ENCODE data around the gene HERC6. TPM values are rescaled to one million over a fixed set of nuclear protein-coding genes. Genes with fewer than 3 reads are reported as not detected.
"Not testable (repeated sequence)": the region's sequence is repeated elsewhere in the genome, so short reads cannot be mapped to it uniquely, and the experiment has no call there.

The HERC6 gene
- total and polyA plus RNA-seq, 4 donors = 7.1 to 14.0 (median 10.0) TPM

GRCh38 chr4:88440146-88440545, 61.5 kb downstream of the HERC6 start:
- H3K4me1 ChIP-seq (ENCODE audit: control insufficient read depth, insufficient read depth, low read length) = no peaks in the 10 kb centered on the region
- no peak overlapping the region for H3K4me3 ChIP-seq (ENCODE audit: low read depth, low read length)
- DNase-seq (ENCODE audit: low read depth in 4 of 6, low spot score in 6 of 6) = no peak
- no peaks in the 10 kb centered on the region for H3K9me3 ChIP-seq (ENCODE audit: control insufficient read depth, insufficient read depth, low read length)
- no peaks in the 10 kb centered on the region for H3K36me3 ChIP-seq (ENCODE audit: control insufficient read depth, insufficient read depth, low read length)
- no peaks in the 10 kb centered on the region for H3K27me3 ChIP-seq (ENCODE audit: control insufficient read depth, insufficient read depth, low read length)
- no peak overlapping the region for H3K27ac ChIP-seq (ENCODE audit: low read depth, low read length)
- 91% methylated on average over 1 of the region's 1 CpG for WGBS (ENCODE audit: insufficient coverage)

- no peaks in the 10 kb centered on the region for H3K4me1 ChIP-seq (ENCODE audit: control insufficient read depth, insufficient read depth, low read length)
- no peaks in the 10 kb centered on the region for H3K27me3 ChIP-seq (ENCODE audit: control insufficient read depth, insufficient read depth, low read length)
- no peak overlapping the region for H3K27ac ChIP-seq (ENCODE audit: low read depth, low read length)
- no peak overlapping the region for H3K4me3 ChIP-seq (ENCODE audit: low read depth, low read length)
- no peaks in the 10 kb centered on the region for H3K9me3 ChIP-seq (ENCODE audit: control insufficient read depth, insufficient read depth, low read length)
- H3K36me3 ChIP-seq (ENCODE audit: control insufficient read depth, insufficient read depth, low read length) = no peaks in the 10 kb centered on the region
- no peak for DNase-seq (ENCODE audit: low read depth in 4 of 6, low spot score in 6 of 6)
These were observed 63.0 kb downstream of the HERC6 start for GRCh38 chr4:88441696-88442095.

GRCh38 chr4:88442689-88443191, 64.1 kb downstream of the HERC6 start:
- WGBS (ENCODE audit: insufficient coverage) = no CpG with 5 or more reads among the region's 1 CpG
- Histone ChIP-seq H3K27ac (ENCODE audit: low read depth, low read length) (no peak overlapping the region), H3K9me3 (ENCODE audit: control insufficient read depth, insufficient read depth, low read length) (no peaks in the 10 kb centered on the region), H3K27me3 (ENCODE audit: control insufficient read depth, insufficient read depth, low read length) (no peaks in the 10 kb centered on the region), H3K4me3 (ENCODE audit: low read depth, low read length) (no peak overlapping the region), H3K36me3 (ENCODE audit: control insufficient read depth, insufficient read depth, low read length) (no peaks in the 10 kb centered on the region), H3K4me1 (ENCODE audit: control insufficient read depth, insufficient read depth, low read length) (no peaks in the 10 kb centered on the region)
- DNase-seq (ENCODE audit: low read depth in 4 of 6, low spot score in 6 of 6) = no peak

GRCh38 chr4:88443486-88443885, 64.8 kb downstream of the HERC6 start:
- no peak for DNase-seq (ENCODE audit: low read depth in 4 of 6, low spot score in 6 of 6)
- WGBS (ENCODE audit: insufficient coverage) = 74% methylated on average over 3 of the region's 5 CpGs
- Histone ChIP-seq H3K4me3 (ENCODE audit: low read depth, low read length) (no peak overlapping the region), H3K4me1 (ENCODE audit: control insufficient read depth, insufficient read depth, low read length) (no peaks in the 10 kb centered on the region), H3K36me3 (ENCODE audit: control insufficient read depth, insufficient read depth, low read length) (no peaks in the 10 kb centered on the region), H3K9me3 (ENCODE audit: control insufficient read depth, insufficient read depth, low read length) (no peaks in the 10 kb centered on the region), H3K27me3 (ENCODE audit: control insufficient read depth, insufficient read depth, low read length) (no peaks in the 10 kb centered on the region), H3K27ac (ENCODE audit: low read depth, low read length) (no peak overlapping the region)

- Histone ChIP-seq H3K27ac (ENCODE audit: low read depth, low read length) (no peak overlapping the region), H3K36me3 (ENCODE audit: control insufficient read depth, insufficient read depth, low read length) (no peaks in the 10 kb centered on the region), H3K27me3 (ENCODE audit: control insufficient read depth, insufficient read depth, low read length) (no peaks in the 10 kb centered on the region), H3K9me3 (ENCODE audit: control insufficient read depth, insufficient read depth, low read length) (no peaks in the 10 kb centered on the region), H3K4me1 (ENCODE audit: control insufficient read depth, insufficient read depth, low read length) (no peaks in the 10 kb centered on the region), H3K4me3 (ENCODE audit: low read depth, low read length) (no peak overlapping the region)
- WGBS (ENCODE audit: insufficient coverage) = 62% methylated on average over 2 of the region's 4 CpGs
- no peak for DNase-seq (ENCODE audit: low read depth in 4 of 6, low spot score in 6 of 6)
These were observed 66.6 kb downstream of the HERC6 start for GRCh38 chr4:88445252-88445651.

- Histone ChIP-seq H3K27me3 (ENCODE audit: control insufficient read depth, insufficient read depth, low read length) (no peaks in the 10 kb centered on the region), H3K36me3 (ENCODE audit: control insufficient read depth, insufficient read depth, low read length) (no peaks in the 10 kb centered on the region), H3K9me3 (ENCODE audit: control insufficient read depth, insufficient read depth, low read length) (no peaks in the 10 kb centered on the region), H3K27ac (ENCODE audit: low read depth, low read length) (no peak overlapping the region), H3K4me1 (ENCODE audit: control insufficient read depth, insufficient read depth, low read length) (no peaks in the 10 kb centered on the region), H3K4me3 (ENCODE audit: low read depth, low read length) (no peak overlapping the region)
- no peak for DNase-seq (ENCODE audit: low read depth in 4 of 6, low spot score in 6 of 6)
- WGBS (ENCODE audit: insufficient coverage) = no CpG with 5 or more reads among the region's 3 CpGs
These were observed 67.5 kb downstream of the HERC6 start for GRCh38 chr4:88446124-88446523.

- H3K4me3 ChIP-seq (ENCODE audit: low read depth, low read length) = no peak overlapping the region
- H3K27ac ChIP-seq (ENCODE audit: low read depth, low read length) = no peak overlapping the region
- H3K9me3 ChIP-seq (ENCODE audit: control insufficient read depth, insufficient read depth, low read length) = no peaks in the 10 kb centered on the region
- WGBS (ENCODE audit: insufficient coverage) = 66% methylated on average over 3 of the region's 5 CpGs
- H3K4me1 ChIP-seq (ENCODE audit: control insufficient read depth, insufficient read depth, low read length) = no peaks in the 10 kb centered on the region
- no peaks in the 10 kb centered on the region for H3K27me3 ChIP-seq (ENCODE audit: control insufficient read depth, insufficient read depth, low read length)
- no peak for DNase-seq (ENCODE audit: low read depth in 4 of 6, low spot score in 6 of 6)
- no peaks in the 10 kb centered on the region for H3K36me3 ChIP-seq (ENCODE audit: control insufficient read depth, insufficient read depth, low read length)
These were observed 68.9 kb downstream of the HERC6 start for GRCh38 chr4:88447371-88448095.

- not testable (repeated sequence) for H3K27me3 ChIP-seq (ENCODE audit: control insufficient read depth, insufficient read depth, low read length); H3K4me1 ChIP-seq (ENCODE audit: control insufficient read depth, insufficient read depth, low read length); H3K9me3 ChIP-seq (ENCODE audit: control insufficient read depth, insufficient read depth, low read length); H3K4me3 ChIP-seq (ENCODE audit: low read depth, low read length); H3K27ac ChIP-seq (ENCODE audit: low read depth, low read length); H3K36me3 ChIP-seq (ENCODE audit: control insufficient read depth, insufficient read depth, low read length); DNase-seq (ENCODE audit: low read depth in 4 of 6, low spot score in 6 of 6)
- 100% methylated on average over 3 of the region's 7 CpGs for WGBS (ENCODE audit: insufficient coverage)
These were observed 69.6 kb downstream of the HERC6 start for GRCh38 chr4:88448211-88448765.

- DNase-seq (ENCODE audit: low read depth in 4 of 6, low spot score in 6 of 6) = no peak
- H3K27ac ChIP-seq (ENCODE audit: low read depth, low read length) = no peak overlapping the region
- no peaks in the 10 kb centered on the region for H3K27me3 ChIP-seq (ENCODE audit: control insufficient read depth, insufficient read depth, low read length)
- H3K9me3 ChIP-seq (ENCODE audit: control insufficient read depth, insufficient read depth, low read length) = no peaks in the 10 kb centered on the region
- no peaks in the 10 kb centered on the region for H3K4me1 ChIP-seq (ENCODE audit: control insufficient read depth, insufficient read depth, low read length)
- H3K4me3 ChIP-seq (ENCODE audit: low read depth, low read length) = no peak overlapping the region
- no peaks in the 10 kb centered on the region for H3K36me3 ChIP-seq (ENCODE audit: control insufficient read depth, insufficient read depth, low read length)
These were observed 70.2 kb downstream of the HERC6 start for GRCh38 chr4:88448889-88449288.

- Histone ChIP-seq H3K4me1 (ENCODE audit: control insufficient read depth, insufficient read depth, low read length) (no peaks in the 10 kb centered on the region), H3K4me3 (ENCODE audit: low read depth, low read length) (no peak overlapping the region), H3K9me3 (ENCODE audit: control insufficient read depth, insufficient read depth, low read length) (no peaks in the 10 kb centered on the region), H3K27ac (ENCODE audit: low read depth, low read length) (no peak overlapping the region), H3K36me3 (ENCODE audit: control insufficient read depth, insufficient read depth, low read length) (no peaks in the 10 kb centered on the region), H3K27me3 (ENCODE audit: control insufficient read depth, insufficient read depth, low read length) (no peaks in the 10 kb centered on the region)
- no peak for DNase-seq (ENCODE audit: low read depth in 4 of 6, low spot score in 6 of 6)
These were observed 70.6 kb downstream of the HERC6 start for GRCh38 chr4:88449290-88449689.

All from spinal cord (tissue), 10 donors.